Measurements from ENCODE around the gene GAL. TPM values are rescaled to one million over a fixed set of nuclear protein-coding genes. Genes with fewer than 3 reads are reported as not detected.

The GAL gene
- total RNA-seq, 4 donors from 2014 or later: 2.9 to 10.6 (median 4.7) TPM; not detected in 1

GRCh38 chr11:68735125-68735524, 50.8 kb downstream of the GAL start:
- Histone ChIP-seq H3K36me3 (no peaks in the 10 kb centered on the region), H3K4me1 (no peaks in the 10 kb centered on the region), H3K27ac (no peak overlapping the region), H3K27me3 (peaks cover 7% of the 10 kb centered on the region), H3K9me3 (no peaks in the 10 kb centered on the region), H3K4me3 (no peak overlapping the region)
- no peak for ATAC-seq
- TF ChIP-seq EP300 (IDR thresholded peaks at IDR 0.05): no peak
- TF ChIP-seq POLR2AphosphoS5 (IDR thresholded peaks at IDR 0.05): no peak
- TF ChIP-seq CTCF (IDR thresholded peaks at IDR 0.05): no peak
- TF ChIP-seq POLR2A (IDR thresholded peaks at IDR 0.05): no peak
- WGBS, 2 donors (ENCODE audit: low coverage in 1 of 2): 39 to 100% methylated on average over 1 to 2 of the region's 6 CpGs

- no peak overlapping the region for H3K4me3 ChIP-seq
- no peaks in the 10 kb centered on the region for H3K9me3 ChIP-seq
- no peak overlapping the region for H3K27ac ChIP-seq
- no peaks in the 10 kb centered on the region for H3K4me1 ChIP-seq
- peaks cover 7% of the 10 kb centered on the region for H3K27me3 ChIP-seq
- TF ChIP-seq CTCF (IDR thresholded peaks at IDR 0.05): no peak
- no peak for ATAC-seq
- WGBS, 2 donors (ENCODE audit: low coverage in 1 of 2): 71% methylated on average over 6 of the region's 6 CpGs; no CpG with 5 or more reads in 1 of the 2 donors
- H3K36me3 ChIP-seq: no peaks in the 10 kb centered on the region
These were observed 51.3 kb downstream of the GAL start for GRCh38 chr11:68735646-68736045.

Other genes starting within 250 kb of the GAL start
- gene PPP6R3, start 223.8 kb upstream of the GAL start, total RNA-seq: 100 to 1,000 TPM; 128 to 164 (median 144) TPM
- gene TESMIN, start 67.0 kb downstream of the GAL start, total RNA-seq: under 1 TPM in 3 of 4 donors, not detected in 1; 0.12 to 0.54 (median 0.27) TPM
- gene CPT1A, start 157.4 kb downstream of the GAL start, total RNA-seq: 100 to 1,000 TPM in 1 of 4 donors, 10 to 100 TPM in 3; 33.4 to 103 (median 74.7) TPM
- 10 to 100 TPM; 40.4 to 70.0 (median 52.8) TPM for gene MRPL21, start 219.3 kb downstream of the GAL start, total RNA-seq
- 10 to 100 TPM; 20.9 to 31.8 (median 24.9) TPM for gene IGHMBP2, start 219.3 kb downstream of the GAL start, total RNA-seq

Data from gastroesophageal sphincter (tissue), 4 donors.